Measurements from ENCODE around the gene DOCK1.

DNA sequence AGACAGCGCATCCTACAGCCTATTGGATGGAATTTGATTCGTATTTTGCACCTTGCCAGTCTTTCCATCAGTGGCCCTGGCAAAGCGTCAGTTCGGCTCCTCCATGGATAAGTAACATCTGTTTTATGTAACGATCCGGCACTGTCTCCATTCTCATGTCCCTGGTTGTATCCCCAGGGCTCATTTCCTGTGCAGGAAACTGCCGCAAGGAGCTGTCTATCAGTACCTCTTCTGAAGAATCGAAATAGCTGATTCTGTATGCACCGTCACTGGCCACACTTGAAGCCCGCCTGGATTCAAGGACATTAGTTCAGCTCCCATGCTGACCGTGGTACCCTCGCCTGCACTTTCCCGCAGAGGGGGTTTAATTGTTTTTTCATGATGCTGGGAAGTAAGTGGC, 590.8 kb downstream of the DOCK1 start:
- TF ChIP-seq, protein P1, sequence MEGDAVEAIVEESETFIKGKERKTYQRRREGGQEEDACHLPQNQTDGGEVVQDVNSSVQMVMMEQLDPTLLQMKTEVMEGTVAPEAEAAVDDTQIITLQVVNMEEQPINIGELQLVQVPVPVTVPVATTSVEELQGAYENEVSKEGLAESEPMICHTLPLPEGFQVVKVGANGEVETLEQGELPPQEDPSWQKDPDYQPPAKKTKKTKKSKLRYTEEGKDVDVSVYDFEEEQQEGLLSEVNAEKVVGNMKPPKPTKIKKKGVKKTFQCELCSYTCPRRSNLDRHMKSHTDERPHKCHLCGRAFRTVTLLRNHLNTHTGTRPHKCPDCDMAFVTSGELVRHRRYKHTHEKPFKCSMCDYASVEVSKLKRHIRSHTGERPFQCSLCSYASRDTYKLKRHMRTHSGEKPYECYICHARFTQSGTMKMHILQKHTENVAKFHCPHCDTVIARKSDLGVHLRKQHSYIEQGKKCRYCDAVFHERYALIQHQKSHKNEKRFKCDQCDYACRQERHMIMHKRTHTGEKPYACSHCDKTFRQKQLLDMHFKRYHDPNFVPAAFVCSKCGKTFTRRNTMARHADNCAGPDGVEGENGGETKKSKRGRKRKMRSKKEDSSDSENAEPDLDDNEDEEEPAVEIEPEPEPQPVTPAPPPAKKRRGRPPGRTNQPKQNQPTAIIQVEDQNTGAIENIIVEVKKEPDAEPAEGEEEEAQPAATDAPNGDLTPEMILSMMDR (conservative IDR thresholded peaks at IDR 0.05; ENCODE audit: low read length), result no peak
- no peak for TF ChIP-seq EZH2phosphoT487 (IDR thresholded peaks at IDR 0.05; ENCODE audit: borderline replicate concordance)
